ENCODE data around the gene RNF43. TPM values are rescaled to one million over a fixed set of nuclear protein-coding genes. Genes with fewer than 3 reads are reported as not detected.

The RNF43 gene
- total and polyA plus RNA-seq, 2 of the 13 experiments (the other 11 are each of a cell fraction or from before 2014, with no cell fraction given) = 31.0 to 53.4 TPM

GRCh38 chr17:58412961-58413586 is 4.3 kb downstream of the RNF43 start (continued):
- TF ChIP-seq, protein P1, sequence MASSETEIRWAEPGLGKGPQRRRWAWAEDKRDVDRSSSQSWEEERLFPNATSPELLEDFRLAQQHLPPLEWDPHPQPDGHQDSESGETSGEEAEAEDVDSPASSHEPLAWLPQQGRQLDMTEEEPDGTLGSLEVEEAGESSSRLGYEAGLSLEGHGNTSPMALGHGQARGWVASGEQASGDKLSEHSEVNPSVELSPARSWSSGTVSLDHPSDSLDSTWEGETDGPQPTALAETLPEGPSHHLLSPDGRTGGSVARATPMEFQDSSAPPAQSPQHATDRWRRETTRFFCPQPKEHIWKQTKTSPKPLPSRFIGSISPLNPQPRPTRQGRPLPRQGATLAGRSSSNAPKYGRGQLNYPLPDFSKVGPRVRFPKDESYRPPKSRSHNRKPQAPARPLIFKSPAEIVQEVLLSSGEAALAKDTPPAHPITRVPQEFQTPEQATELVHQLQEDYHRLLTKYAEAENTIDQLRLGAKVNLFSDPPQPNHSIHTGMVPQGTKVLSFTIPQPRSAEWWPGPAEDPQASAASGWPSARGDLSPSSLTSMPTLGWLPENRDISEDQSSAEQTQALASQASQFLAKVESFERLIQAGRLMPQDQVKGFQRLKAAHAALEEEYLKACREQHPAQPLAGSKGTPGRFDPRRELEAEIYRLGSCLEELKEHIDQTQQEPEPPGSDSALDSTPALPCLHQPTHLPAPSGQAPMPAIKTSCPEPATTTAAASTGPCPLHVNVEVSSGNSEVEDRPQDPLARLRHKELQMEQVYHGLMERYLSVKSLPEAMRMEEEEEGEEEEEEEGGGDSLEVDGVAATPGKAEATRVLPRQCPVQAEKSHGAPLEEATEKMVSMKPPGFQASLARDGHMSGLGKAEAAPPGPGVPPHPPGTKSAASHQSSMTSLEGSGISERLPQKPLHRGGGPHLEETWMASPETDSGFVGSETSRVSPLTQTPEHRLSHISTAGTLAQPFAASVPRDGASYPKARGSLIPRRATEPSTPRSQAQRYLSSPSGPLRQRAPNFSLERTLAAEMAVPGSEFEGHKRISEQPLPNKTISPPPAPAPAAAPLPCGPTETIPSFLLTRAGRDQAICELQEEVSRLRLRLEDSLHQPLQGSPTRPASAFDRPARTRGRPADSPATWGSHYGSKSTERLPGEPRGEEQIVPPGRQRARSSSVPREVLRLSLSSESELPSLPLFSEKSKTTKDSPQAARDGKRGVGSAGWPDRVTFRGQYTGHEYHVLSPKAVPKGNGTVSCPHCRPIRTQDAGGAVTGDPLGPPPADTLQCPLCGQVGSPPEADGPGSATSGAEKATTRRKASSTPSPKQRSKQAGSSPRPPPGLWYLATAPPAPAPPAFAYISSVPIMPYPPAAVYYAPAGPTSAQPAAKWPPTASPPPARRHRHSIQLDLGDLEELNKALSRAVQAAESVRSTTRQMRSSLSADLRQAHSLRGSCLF (CRISPR knock-in tag; IDR thresholded peaks at IDR 0.05; ENCODE audit: borderline replicate concordance) = no peak
- TF ChIP-seq CHCHD3 (CRISPR knock-in tag; IDR thresholded peaks at IDR 0.05) = no peak
- TF ChIP-seq SOX5 (CRISPR knock-in tag; IDR thresholded peaks at IDR 0.05; ENCODE audit: borderline replicate concordance) = peak; percentile 85
- TF ChIP-seq ZNF777 (CRISPR knock-in tag; IDR thresholded peaks at IDR 0.05) = no peak
- TF ChIP-seq PHF20 (CRISPR knock-in tag; IDR thresholded peaks at IDR 0.05) = no peak
- no peak for TF ChIP-seq RFX5 (IDR thresholded peaks at IDR 0.05; ENCODE audit: low read depth, low read length)
- TF ChIP-seq CEBPB (IDR thresholded peaks at IDR 0.05; ENCODE audit: borderline replicate concordance, low read depth, low read length) = peak; percentile 71
- TF ChIP-seq STAT6 (CRISPR knock-in tag; IDR thresholded peaks at IDR 0.05; ENCODE audit: borderline replicate concordance) = no peak
- no peak for TF ChIP-seq RARG (CRISPR knock-in tag; IDR thresholded peaks at IDR 0.05; ENCODE audit: low read depth)
- TF ChIP-seq REL (CRISPR knock-in tag; conservative IDR thresholded peaks at IDR 0.05) = no peak
- TF ChIP-seq PTBP1 (IDR thresholded peaks at IDR 0.05; ENCODE audit: low read depth, low read length, poor library complexity, severe bottlenecking) = no peak
- no peak for TF ChIP-seq ZNF260 (CRISPR knock-in tag; IDR thresholded peaks at IDR 0.05; ENCODE audit: borderline replicate concordance, low read depth)
- TF ChIP-seq, protein P2, sequence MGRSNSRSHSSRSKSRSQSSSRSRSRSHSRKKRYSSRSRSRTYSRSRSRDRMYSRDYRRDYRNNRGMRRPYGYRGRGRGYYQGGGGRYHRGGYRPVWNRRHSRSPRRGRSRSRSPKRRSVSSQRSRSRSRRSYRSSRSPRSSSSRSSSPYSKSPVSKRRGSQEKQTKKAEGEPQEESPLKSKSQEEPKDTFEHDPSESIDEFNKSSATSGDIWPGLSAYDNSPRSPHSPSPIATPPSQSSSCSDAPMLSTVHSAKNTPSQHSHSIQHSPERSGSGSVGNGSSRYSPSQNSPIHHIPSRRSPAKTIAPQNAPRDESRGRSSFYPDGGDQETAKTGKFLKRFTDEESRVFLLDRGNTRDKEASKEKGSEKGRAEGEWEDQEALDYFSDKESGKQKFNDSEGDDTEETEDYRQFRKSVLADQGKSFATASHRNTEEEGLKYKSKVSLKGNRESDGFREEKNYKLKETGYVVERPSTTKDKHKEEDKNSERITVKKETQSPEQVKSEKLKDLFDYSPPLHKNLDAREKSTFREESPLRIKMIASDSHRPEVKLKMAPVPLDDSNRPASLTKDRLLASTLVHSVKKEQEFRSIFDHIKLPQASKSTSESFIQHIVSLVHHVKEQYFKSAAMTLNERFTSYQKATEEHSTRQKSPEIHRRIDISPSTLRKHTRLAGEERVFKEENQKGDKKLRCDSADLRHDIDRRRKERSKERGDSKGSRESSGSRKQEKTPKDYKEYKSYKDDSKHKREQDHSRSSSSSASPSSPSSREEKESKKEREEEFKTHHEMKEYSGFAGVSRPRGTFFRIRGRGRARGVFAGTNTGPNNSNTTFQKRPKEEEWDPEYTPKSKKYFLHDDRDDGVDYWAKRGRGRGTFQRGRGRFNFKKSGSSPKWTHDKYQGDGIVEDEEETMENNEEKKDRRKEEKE (IDR thresholded peaks at IDR 0.05) = no peak
- TF ChIP-seq MTA1 (CRISPR knock-in tag; IDR thresholded peaks at IDR 0.05; ENCODE audit: borderline replicate concordance) = no peak
- TF ChIP-seq ARID3A (IDR thresholded peaks at IDR 0.05; ENCODE audit: low read depth, low read length) = peak; percentile 49
- peak; percentile 87 for TF ChIP-seq SIN3A (IDR thresholded peaks at IDR 0.05; ENCODE audit: borderline replicate concordance, low read depth, low read length)
- TF ChIP-seq ELF4 (CRISPR knock-in tag; IDR thresholded peaks at IDR 0.05; ENCODE audit: borderline replicate concordance) = 0 out of 2 replicates have a peak, but pooled peaks have one; percentile 47
